AG09319 (cell line): ENCODE results near the gene TH.
A peak's percentile ranks its signal among the peaks of the same experiment; 100 is the strongest.

Source experiments
- DNase-seq: peaks from one replicate; pipeline ENCODE4 v3.0.0-alpha.2; 2010; ENCODE audit warnings: low read depth; ENCODE audit errors: extremely low read depth
- CTCF ChIP-seq: IDR thresholded peaks from 2 replicates; pipeline ENCODE4 v1.5.1; 2011; ENCODE audit warnings: low read depth, mild to moderate bottlenecking, inconsistent platforms, low read length, moderate library complexity

TH gene

GRCh38 chr11:2173150-2173693, 1.6 kb upstream of the TH start:
- DNase-seq: no peak
- peak; percentile 33 for TF ChIP-seq CTCF

GRCh38 chr11:2172676-2173075, 1.1 kb upstream of the TH start:
- DNase-seq: no peak
- no peak for TF ChIP-seq CTCF

- no peak for DNase-seq
- TF ChIP-seq CTCF: no peak
These were observed 1.7 kb downstream of the TH start for GRCh38 chr11:2169626-2170570.

GRCh38 chr11:2169005-2169378, 2.6 kb downstream of the TH start:
- DNase-seq: no peak
- no peak for TF ChIP-seq CTCF

- TF ChIP-seq CTCF: no peak
- no peak for DNase-seq
These were observed 3.2 kb downstream of the TH start for GRCh38 chr11:2168286-2169004.

GRCh38 chr11:2167141-2168045, 4.2 kb downstream of the TH start:
- DNase-seq: no peak
- TF ChIP-seq CTCF: no peak
